Mesenchymal stem cell (in vitro differentiated cells and primary cell): ENCODE data around the gene TIMM23.

Experiments
- DNase-seq: peaks from one replicate; pipeline ENCODE4 v3.0.0-alpha.2; 2013
- H2AFZ ChIP-seq: one replicate; pipeline ENCODE4 v1.6.1; 2013; ENCODE audit warnings: low read depth, mild to moderate bottlenecking, control low read depth, inconsistent platforms, low read length, moderate library complexity
- H2AK5ac ChIP-seq: 2 replicates; pipeline ENCODE4 v1.6.1; 2013; ENCODE audit warnings: low read length, moderate library complexity, mild to moderate bottlenecking, inconsistent platforms; ENCODE audit not compliant: severe bottlenecking
- H2BK120ac ChIP-seq: one replicate; pipeline ENCODE4 v1.6.1; 2013; ENCODE audit warnings: low read depth, mild to moderate bottlenecking, inconsistent platforms, low read length, moderate library complexity
- H2BK12ac ChIP-seq, 2 experiments: one replicate each; pipeline ENCODE4 v1.6.1; 2013; ENCODE audit warnings: inconsistent platforms in 2 of 2, low read length in 2 of 2, mild to moderate bottlenecking in 2 of 2, moderate library complexity in 2 of 2, control low read depth in 1 of 2
- H2BK15ac ChIP-seq: one replicate; pipeline ENCODE4 v1.6.1; 2013; ENCODE audit warnings: mild to moderate bottlenecking, low read depth, inconsistent platforms; ENCODE audit not compliant: poor library complexity, severe bottlenecking
- H2BK5ac ChIP-seq: 2 replicates; pipeline ENCODE4 v1.6.1; 2013; ENCODE audit warnings: low read depth, mild to moderate bottlenecking, low read length, control low read depth, inconsistent platforms; ENCODE audit not compliant: poor library complexity, severe bottlenecking
- H3K14ac ChIP-seq, 2 experiments: one replicate each; pipeline ENCODE4 v1.6.1; 2013; ENCODE audit warnings: inconsistent platforms in 2 of 2, low read length in 2 of 2, control low read depth in 1 of 2, mild to moderate bottlenecking in 1 of 2, moderate library complexity in 1 of 2
- H3K18ac ChIP-seq, 2 experiments: one replicate each; pipeline ENCODE4 v1.6.1; 2013; ENCODE audit warnings: inconsistent platforms in 2 of 2, low read length in 2 of 2, control low read depth in 1 of 2, low read depth in 1 of 2, mild to moderate bottlenecking in 1 of 2
- H3K23ac ChIP-seq, 2 experiments: one replicate each; pipeline ENCODE4 v1.6.1; 2013; ENCODE audit warnings: inconsistent platforms in 2 of 2, low read length in 2 of 2, mild to moderate bottlenecking in 2 of 2, moderate library complexity in 2 of 2, control low read depth in 1 of 2
- H3K27ac ChIP-seq: 2 replicates; pipeline ENCODE4 v1.5.1; 2013; ENCODE audit warnings: mild to moderate bottlenecking, moderate library complexity, low read length, control low read depth, inconsistent platforms; ENCODE audit not compliant: poor library complexity, severe bottlenecking
- H3K27me3 ChIP-seq, 2 experiments: 2 replicates each; pipeline versions ENCODE4 v1.6.1 to v1.7.0; 2013; ENCODE audit warnings: low read length in 2 of 2, mild to moderate bottlenecking in 2 of 2, moderate library complexity in 2 of 2, control low read depth in 1 of 2, inconsistent platforms in 1 of 2; ENCODE audit not compliant: control insufficient read depth in 1 of 2, insufficient read depth in 1 of 2
- H3K36me3 ChIP-seq, 2 experiments: 2 replicates each; pipeline versions ENCODE4 v1.6.1 to v1.7.0; 2013; ENCODE audit warnings: low read length in 2 of 2, control low read depth in 1 of 2, inconsistent platforms in 1 of 2, low read depth in 1 of 2, mild to moderate bottlenecking in 1 of 2; ENCODE audit not compliant: insufficient read depth in 2 of 2, control insufficient read depth in 1 of 2
- H3K4ac ChIP-seq, 2 experiments: one replicate each; pipeline ENCODE4 v1.6.1; 2013; ENCODE audit warnings: inconsistent platforms in 2 of 2, low read length in 2 of 2, mild to moderate bottlenecking in 2 of 2, moderate library complexity in 2 of 2, control low read depth in 1 of 2, low read depth in 1 of 2
- H3K4me1 ChIP-seq: 2 replicates; pipeline ENCODE4 v1.6.1; 2013; ENCODE audit warnings: low read depth, low read length, control low read depth; ENCODE audit not compliant: control insufficient read depth, insufficient read depth
- H3K4me2 ChIP-seq: 2 replicates; pipeline ENCODE4 v1.6.1; 2013; ENCODE audit warnings: low read length, mild to moderate bottlenecking, inconsistent platforms; ENCODE audit not compliant: poor library complexity, severe bottlenecking
- H3K4me3 ChIP-seq, 2 experiments: 2 replicates each; pipeline versions ENCODE4 v1.5.1 to v1.7.0; 2013; ENCODE audit warnings: low read length in 2 of 2, mild to moderate bottlenecking in 2 of 2, control low read depth in 1 of 2, low read depth in 1 of 2; ENCODE audit not compliant: insufficient read depth in 1 of 2
- H3K79me1 ChIP-seq: replicated peaks from 2 replicates; pipeline ENCODE4 v1.6.1; 2013; ENCODE audit warnings: mild to moderate bottlenecking, control low read depth, low read length, inconsistent platforms; ENCODE audit not compliant: poor library complexity, severe bottlenecking
- H3K9ac ChIP-seq: 2 replicates; pipeline ENCODE4 v1.7.0; 2013; ENCODE audit warnings: mild to moderate bottlenecking, low read length, moderate library complexity
- H3K9me3 ChIP-seq: 2 replicates; pipeline ENCODE4 v1.7.0; 2013; ENCODE audit warnings: mild to moderate bottlenecking, low read length; ENCODE audit not compliant: control insufficient read depth
- H4K8ac ChIP-seq: one replicate; pipeline ENCODE4 v1.6.1; 2013; ENCODE audit warnings: inconsistent platforms, mild to moderate bottlenecking, low read length, moderate library complexity
- H4K91ac ChIP-seq: one replicate; pipeline ENCODE4 v1.6.1; 2013; ENCODE audit warnings: mild to moderate bottlenecking, low read length, inconsistent platforms
- WGBS: methylation state at CpG from one replicate; pipeline ENCODE4 v1.1.7; 2013; ENCODE audit warnings: mixed read lengths; 5-methylcytosine and 5-hydroxymethylcytosine counted together

The TIMM23 gene

GRCh38 chr10:46012746-46013145 lies 40.5 kb downstream of the TIMM23 start:
- no peaks in the 10 kb centered on the region for H3K9me3 ChIP-seq
- H3K36me3 ChIP-seq, result peaks cover 33 to 83% of the 10 kb centered on the region in 2 experiments

GRCh38 chr10:46014206-46014605 lies 41.9 kb downstream of the TIMM23 start:
- Histone ChIP-seq H3K4me1 (peaks cover 5% of the 10 kb centered on the region), H3K27me3 (no peaks in the 10 kb centered on the region), H3K18ac (no peak overlapping the region), H3K4me2 (no peak overlapping the region), H3K4ac (no peak overlapping the region), H2BK120ac (no peak overlapping the region), H2BK12ac (no peak overlapping the region), H4K8ac (no peak overlapping the region), H3K23ac (no peak overlapping the region), H2BK15ac (no peak overlapping the region), H3K14ac (no peak overlapping the region), H3K9me3 (no peaks in the 10 kb centered on the region), H3K9ac (peak overlapping the region; percentile 79), H3K27ac (no peak overlapping the region), H3K36me3 (peaks cover 33 to 68% of the 10 kb centered on the region in 2 experiments), H3K4me3 (no peak overlapping the region), H2BK5ac (no peak overlapping the region), H3K79me1 (peaks cover 23% of the 10 kb centered on the region), H2AK5ac (no peak overlapping the region), H2AFZ (no peak overlapping the region), H4K91ac (no peak overlapping the region)
- no peak for DNase-seq
- 96% methylated on average over 5 of the region's 5 CpGs for WGBS

More at GRCh38 chr10:46012746-46013145, 40.5 kb downstream of the TIMM23 start:
- peaks cover 22% of the 10 kb centered on the region for H3K79me1 ChIP-seq
- no peak overlapping the region for H3K14ac ChIP-seq
- no peak overlapping the region for H2AK5ac ChIP-seq
- H2BK5ac ChIP-seq, result no peak overlapping the region
- H3K18ac ChIP-seq, result no peak overlapping the region
- H3K4me3 ChIP-seq, result no peak overlapping the region
- H2BK15ac ChIP-seq, result no peak overlapping the region
- H2AFZ ChIP-seq, result no peak overlapping the region
- H2BK12ac ChIP-seq, result no peak overlapping the region
- H3K27ac ChIP-seq, result no peak overlapping the region
- H4K91ac ChIP-seq, result no peak overlapping the region
- H2BK120ac ChIP-seq, result no peak overlapping the region
- H3K23ac ChIP-seq, result no peak overlapping the region
- H3K4ac ChIP-seq, result no peak overlapping the region
- H3K4me2 ChIP-seq, result no peak overlapping the region
- no peaks in the 10 kb centered on the region for H3K27me3 ChIP-seq
- H4K8ac ChIP-seq, result no peak overlapping the region
- WGBS, result 99% methylated on average over 3 of the region's 3 CpGs
- H3K9ac ChIP-seq, result no peak overlapping the region
- no peak for DNase-seq
- peaks cover 2% of the 10 kb centered on the region for H3K4me1 ChIP-seq

GRCh38 chr10:46014683-46015405 lies 42.6 kb downstream of the TIMM23 start:
- no peak overlapping the region for H3K18ac ChIP-seq
- H2BK5ac ChIP-seq, result no peak overlapping the region
- H3K4me1 ChIP-seq, result peaks cover 7% of the 10 kb centered on the region
- no peak overlapping the region for H3K4ac ChIP-seq
- H3K79me1 ChIP-seq, result peaks cover 21% of the 10 kb centered on the region
- peak; percentile 25 for DNase-seq
- no peaks in the 10 kb centered on the region for H3K9me3 ChIP-seq
- no peak overlapping the region for H3K4me2 ChIP-seq
- no peak overlapping the region for H4K8ac ChIP-seq
- H3K14ac ChIP-seq, result no peak overlapping the region
- H3K4me3 ChIP-seq, result peak overlapping the region in 1 of 2 experiments; percentile 17
- H2BK15ac ChIP-seq, result no peak overlapping the region
- H3K23ac ChIP-seq, result no peak overlapping the region
- no peak overlapping the region for H2AFZ ChIP-seq
- no peak overlapping the region for H3K27ac ChIP-seq
- H3K36me3 ChIP-seq, result peaks cover 30 to 62% of the 10 kb centered on the region in 2 experiments
- no peaks in the 10 kb centered on the region for H3K27me3 ChIP-seq
- no peak overlapping the region for H2BK12ac ChIP-seq
- H2AK5ac ChIP-seq, result no peak overlapping the region
- no peak overlapping the region for H4K91ac ChIP-seq
- H3K9ac ChIP-seq, result peak overlapping the region; percentile 79
- 100% methylated on average over 3 of the region's 5 CpGs for WGBS
- H2BK120ac ChIP-seq, result no peak overlapping the region

GRCh38 chr10:46016190-46016589 lies 43.9 kb downstream of the TIMM23 start:
- no peak overlapping the region for H4K91ac ChIP-seq
- no peak overlapping the region for H2BK12ac ChIP-seq
- H2AFZ ChIP-seq, result no peak overlapping the region
- no peak overlapping the region for H4K8ac ChIP-seq
- no peak overlapping the region for H2AK5ac ChIP-seq
- H3K18ac ChIP-seq, result peak overlapping the region in 1 of 2 experiments; percentile 5
- no peaks in the 10 kb centered on the region for H3K9me3 ChIP-seq
- no peak overlapping the region for H3K9ac ChIP-seq
- no peak overlapping the region for H3K14ac ChIP-seq
- H3K79me1 ChIP-seq, result peaks cover 13% of the 10 kb centered on the region
- H3K27ac ChIP-seq, result no peak overlapping the region
- no peak overlapping the region for H2BK120ac ChIP-seq
- no peak overlapping the region for H3K4me2 ChIP-seq
- no peak overlapping the region for H3K4ac ChIP-seq
- H2BK15ac ChIP-seq, result no peak overlapping the region
- H2BK5ac ChIP-seq, result no peak overlapping the region
- H3K4me3 ChIP-seq, result no peak overlapping the region
- H3K36me3 ChIP-seq, result peaks cover 20 to 49% of the 10 kb centered on the region in 2 experiments
- H3K4me1 ChIP-seq, result peaks cover 10% of the 10 kb centered on the region
- DNase-seq, result no peak
- 97% methylated on average over 5 of the region's 5 CpGs for WGBS
- no peak overlapping the region for H3K23ac ChIP-seq
- no peaks in the 10 kb centered on the region for H3K27me3 ChIP-seq
